BLaER1 (cell line): Measurements from ENCODE around the gene PITPNC1.

Source experiments
- H3K27ac ChIP-seq: shearing (Covaris generic); formaldehyde crosslinking; 2 replicates; pipeline ENCODE4 v1.8.1; 2022
- H3K27me3 ChIP-seq: shearing (Covaris generic); formaldehyde crosslinking; 2 replicates; pipeline ENCODE4 v1.8.1; 2022
- H3K36me3 ChIP-seq: shearing (Covaris generic); formaldehyde crosslinking; 2 replicates; pipeline ENCODE4 v1.8.1; 2022
- H3K4me1 ChIP-seq: shearing (Covaris generic); formaldehyde crosslinking; 2 replicates; pipeline ENCODE4 v1.8.1; 2022
- H3K4me2 ChIP-seq: shearing (Covaris generic); formaldehyde crosslinking; 2 replicates; pipeline ENCODE4 v1.8.1; 2022
- H3K4me3 ChIP-seq: shearing (Covaris generic); formaldehyde crosslinking; 2 replicates; pipeline ENCODE4 v1.8.1; 2022
- H3K9ac ChIP-seq: shearing (Covaris generic); formaldehyde crosslinking; 2 replicates; pipeline ENCODE4 v1.8.1; 2022
- H3K9me3 ChIP-seq: shearing (Covaris generic); formaldehyde crosslinking; 2 replicates; pipeline ENCODE4 v1.8.1; 2022
- H4K20me1 ChIP-seq: shearing (Covaris generic); formaldehyde crosslinking; 2 replicates; pipeline ENCODE4 v1.8.1; 2022
- Cebpa-rat ChIP-seq: shearing (Covaris generic); IDR thresholded peaks from 2 replicates; pipeline ENCODE4 v1.8.1; 2022

PITPNC1 gene

GRCh38 chr17:67520252-67520906 lies 143.3 kb downstream of the PITPNC1 start:
- H3K4me1 ChIP-seq = peaks cover 27% of the 10 kb centered on the region
- peak overlapping the region; percentile 43; the same call in 1 of the 2 replicates for H3K9ac ChIP-seq
- peaks cover 44% of the 10 kb centered on the region for H4K20me1 ChIP-seq
- peaks cover 19% of the 10 kb centered on the region for H3K36me3 ChIP-seq
- peak overlapping the region; percentile 54 for H3K4me2 ChIP-seq
- no peaks in the 10 kb centered on the region for H3K27me3 ChIP-seq
- peaks cover 15% of the 10 kb centered on the region for H3K9me3 ChIP-seq
- no peak for TF ChIP-seq Cebpa-rat
- H3K27ac ChIP-seq = no peak overlapping the region
- H3K4me3 ChIP-seq = no peak overlapping the region

- H3K27me3 ChIP-seq = no peaks in the 10 kb centered on the region
- peaks cover 27% of the 10 kb centered on the region for H3K4me1 ChIP-seq
- peak overlapping the region; percentile 54 for H3K4me2 ChIP-seq
- peaks cover 25% of the 10 kb centered on the region for H3K36me3 ChIP-seq
- no peak overlapping the region for H3K9ac ChIP-seq
- peaks cover 15% of the 10 kb centered on the region for H3K9me3 ChIP-seq
- H4K20me1 ChIP-seq = peaks cover 44% of the 10 kb centered on the region
- H3K27ac ChIP-seq = no peak overlapping the region
- no peak for TF ChIP-seq Cebpa-rat
- H3K4me3 ChIP-seq = no peak overlapping the region
Observed at GRCh38 chr17:67520916-67521774, 144.1 kb downstream of the PITPNC1 start.

GRCh38 chr17:67521775-67522069 lies 144.6 kb downstream of the PITPNC1 start:
- Histone ChIP-seq H3K9me3 (peaks cover 10% of the 10 kb centered on the region), H3K9ac (no peak overlapping the region), H3K27me3 (no peaks in the 10 kb centered on the region), H3K4me1 (peaks cover 27% of the 10 kb centered on the region), H3K4me2 (no peak overlapping the region), H3K4me3 (no peak overlapping the region), H3K27ac (no peak overlapping the region), H3K36me3 (peaks cover 19% of the 10 kb centered on the region), H4K20me1 (peaks cover 50% of the 10 kb centered on the region)
- TF ChIP-seq Cebpa-rat = no peak

GRCh38 chr17:67523101-67523500 lies 146.0 kb downstream of the PITPNC1 start:
- H3K9ac ChIP-seq = no peak overlapping the region
- no peak overlapping the region for H3K4me2 ChIP-seq
- no peak overlapping the region for H3K4me3 ChIP-seq
- no peaks in the 10 kb centered on the region for H3K9me3 ChIP-seq
- no peak overlapping the region for H3K27ac ChIP-seq
- peaks cover 59% of the 10 kb centered on the region for H4K20me1 ChIP-seq
- H3K27me3 ChIP-seq = no peaks in the 10 kb centered on the region
- peaks cover 30% of the 10 kb centered on the region for H3K4me1 ChIP-seq
- TF ChIP-seq Cebpa-rat = no peak
- peaks cover 10% of the 10 kb centered on the region; the same call in 1 of the 2 replicates for H3K36me3 ChIP-seq

- H3K27ac ChIP-seq = no peak overlapping the region
- H3K27me3 ChIP-seq = no peaks in the 10 kb centered on the region
- no peak overlapping the region for H3K4me3 ChIP-seq
- no peak for TF ChIP-seq Cebpa-rat
- H3K4me1 ChIP-seq = peaks cover 31% of the 10 kb centered on the region
- no peak overlapping the region for H3K4me2 ChIP-seq
- H3K9me3 ChIP-seq = no peaks in the 10 kb centered on the region
- no peak overlapping the region for H3K9ac ChIP-seq
- peaks cover 58% of the 10 kb centered on the region for H4K20me1 ChIP-seq
- peaks cover 16% of the 10 kb centered on the region for H3K36me3 ChIP-seq
Observed at GRCh38 chr17:67525239-67526135, 148.4 kb downstream of the PITPNC1 start.

- Histone ChIP-seq H3K27me3 (no peaks in the 10 kb centered on the region), H3K36me3 (peaks cover 16% of the 10 kb centered on the region), H3K4me1 (peaks cover 31% of the 10 kb centered on the region), H3K27ac (no peak overlapping the region), H4K20me1 (peaks cover 59% of the 10 kb centered on the region), H3K4me2 (no peak overlapping the region), H3K9ac (no peak overlapping the region), H3K9me3 (no peaks in the 10 kb centered on the region), H3K4me3 (no peak overlapping the region)
- TF ChIP-seq Cebpa-rat = no peak
Observed at GRCh38 chr17:67526700-67527099, 149.6 kb downstream of the PITPNC1 start.

GRCh38 chr17:67528751-67529436 lies 151.8 kb downstream of the PITPNC1 start:
- no peak for TF ChIP-seq Cebpa-rat
- Histone ChIP-seq H3K9me3 (no peaks in the 10 kb centered on the region), H3K27ac (0 out of 2 replicates have a peak overlapping the region, but pooled peaks have one; percentile 2), H3K9ac (no peak overlapping the region), H3K4me1 (peaks cover 36% of the 10 kb centered on the region), H4K20me1 (peaks cover 68% of the 10 kb centered on the region), H3K4me3 (no peak overlapping the region), H3K36me3 (peaks cover 33% of the 10 kb centered on the region), H3K27me3 (no peaks in the 10 kb centered on the region), H3K4me2 (peak overlapping the region; percentile 15; the same call in 1 of the 2 replicates)

- TF ChIP-seq Cebpa-rat = no peak
- no peak overlapping the region for H3K4me3 ChIP-seq
- H4K20me1 ChIP-seq = peaks cover 57% of the 10 kb centered on the region
- peak overlapping the region; percentile 60 for H3K4me2 ChIP-seq
- H3K36me3 ChIP-seq = peaks cover 47% of the 10 kb centered on the region
- no peaks in the 10 kb centered on the region for H3K9me3 ChIP-seq
- no peak overlapping the region for H3K9ac ChIP-seq
- H3K27me3 ChIP-seq = no peaks in the 10 kb centered on the region
- H3K4me1 ChIP-seq = peaks cover 36% of the 10 kb centered on the region
- H3K27ac ChIP-seq = no peak overlapping the region
Observed at GRCh38 chr17:67531291-67531690, 154.2 kb downstream of the PITPNC1 start.

- Histone ChIP-seq H3K4me1 (peaks cover 36% of the 10 kb centered on the region), H3K9ac (no peak overlapping the region), H3K27ac (no peak overlapping the region), H3K27me3 (no peaks in the 10 kb centered on the region), H3K4me2 (no peak overlapping the region), H3K4me3 (no peak overlapping the region), H4K20me1 (peaks cover 51% of the 10 kb centered on the region), H3K9me3 (no peaks in the 10 kb centered on the region), H3K36me3 (peaks cover 53% of the 10 kb centered on the region)
- TF ChIP-seq Cebpa-rat = no peak
Observed at GRCh38 chr17:67532326-67532871, 155.3 kb downstream of the PITPNC1 start.
